ENCODE measurements around the gene IL1RL2. TPM values are rescaled to one million over a fixed set of nuclear protein-coding genes. Genes with fewer than 3 reads are reported as not detected.

Gene IL1RL2
- 0.05 TPM in 1 of 5 replicates, not detected in the others for total RNA-seq (2022; extraction: Qiagen RNA extraction)

DNA sequence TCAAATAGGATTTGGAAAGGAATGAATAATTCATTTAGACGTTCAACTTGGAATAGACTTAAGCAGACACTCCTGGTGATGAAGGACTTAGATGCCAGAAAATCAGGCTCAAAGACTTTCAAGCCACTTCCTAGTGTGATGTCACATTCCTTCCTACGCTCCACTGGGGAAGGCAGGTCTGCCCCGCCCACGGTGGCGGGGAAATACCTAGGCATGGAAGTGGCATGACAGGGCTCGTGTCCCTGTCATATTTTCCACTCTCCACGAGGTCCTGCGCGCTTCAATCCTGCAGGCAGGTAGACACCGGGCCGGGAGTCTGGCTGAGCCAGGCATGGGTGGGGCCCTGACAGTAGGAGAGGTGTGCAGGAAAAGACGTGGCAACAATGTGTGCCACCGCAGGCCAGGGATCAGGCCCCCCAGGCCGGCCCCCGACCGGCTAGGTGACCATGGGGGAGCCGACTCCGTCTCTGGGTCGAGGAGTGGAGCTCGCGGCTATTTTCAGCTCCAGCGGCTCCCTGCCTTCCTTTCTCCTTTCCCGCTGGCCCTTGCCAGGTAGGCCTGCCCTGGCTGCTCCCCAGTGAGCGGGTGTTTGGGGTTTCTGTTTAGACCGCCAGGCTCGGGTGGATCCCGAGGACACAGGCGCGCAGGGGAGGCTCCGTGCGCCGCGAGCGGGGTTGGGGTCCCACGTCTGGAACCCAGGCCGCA lies at the start of gene IL1RL2:
Gene IL1RL2 (plus strand): TSS at position 233 of the 705 bp plus-strand sequence. CDS start 845 bp downstream, outside the sequence.

DNA sequence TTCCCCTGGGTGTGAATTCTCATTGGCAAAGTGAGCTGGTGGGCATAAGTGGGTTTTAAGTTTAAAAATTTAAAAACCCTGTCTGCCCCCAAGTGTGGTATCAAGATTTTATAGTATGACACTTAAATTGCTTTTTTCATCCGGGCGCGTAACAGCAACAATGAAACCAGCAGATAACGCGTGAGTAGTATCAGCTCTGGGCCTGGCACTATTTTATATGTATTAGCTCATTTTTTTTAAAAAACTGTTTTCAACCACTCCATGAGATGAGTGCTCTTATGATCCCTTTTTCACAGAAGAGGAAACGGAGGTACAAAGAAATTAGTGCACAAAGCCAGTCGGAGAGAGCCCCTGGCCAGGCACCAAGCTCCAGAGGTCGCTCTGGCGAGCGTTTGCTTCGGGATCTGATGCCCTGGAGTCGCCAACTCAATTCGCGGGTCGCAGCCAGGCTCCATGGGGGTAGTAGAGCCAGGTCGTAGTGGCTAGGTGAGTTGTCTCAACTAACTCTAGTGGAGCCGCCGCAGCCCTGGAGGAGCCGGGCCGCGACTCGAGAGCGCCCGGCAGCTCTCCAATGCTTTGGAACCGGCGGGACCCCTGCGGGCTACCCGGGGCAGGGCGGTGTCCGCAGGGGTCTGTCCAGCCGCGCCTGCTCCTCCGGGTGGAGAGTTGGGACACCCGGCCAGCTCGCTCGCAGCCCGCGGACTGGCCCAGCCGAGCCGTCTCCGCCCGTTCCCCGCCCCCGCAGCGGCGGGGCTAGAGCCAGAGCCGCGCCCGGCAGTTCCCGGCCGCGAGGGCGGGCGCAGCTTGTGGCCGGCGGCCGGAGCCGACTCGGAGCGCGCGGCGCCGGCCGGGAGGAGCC lies 44.6 kb upstream of the IL1RL2 start, which contains the start of gene IL1R1:
Gene IL1R1 (plus strand): TSS at position 777 of the 859 bp plus-strand sequence. CDS start 14,979 bp downstream, outside the sequence.

Other genes with a start within 250 kb of the IL1RL2 start
- gene IL1R2, start 195.1 kb upstream of the IL1RL2 start, total RNA-seq (2022; extraction: Qiagen RNA extraction), result 0.53 to 1.5 TPM (median 1.2 TPM) in 5 replicates
- 40.1 to 55.7 TPM (median 47.1 TPM) in 5 replicates for gene IL1R1, start 44.3 kb upstream of the IL1RL2 start, total RNA-seq (2022; extraction: Qiagen RNA extraction)
- gene IL1RL1, start 124.5 kb downstream of the IL1RL2 start, total RNA-seq (2022; extraction: Qiagen RNA extraction), result 0.80 to 1.4 TPM (median 1.2 TPM) in 5 replicates
- gene IL18R1, start 168.8 kb downstream of the IL1RL2 start, total RNA-seq (2022; extraction: Qiagen RNA extraction), result 1.0 to 1.4 TPM (median 1.4 TPM) in 5 replicates
- 0.03 to 0.25 TPM (median 0.09 TPM) in 4 of 5 replicates, not detected in the other for gene IL18RAP, start 236.1 kb downstream of the IL1RL2 start, total RNA-seq (2022; extraction: Qiagen RNA extraction)